AG04449 (cell line): ENCODE measurements around the gene TXNRD3.

Source experiments
- CTCF ChIA-PET: fragments of 350-600 bp; formaldehyde crosslinking; extraction: SDS; loops from one replicate; lab custom pipeline; 2021; ENCODE audit warnings: antibody characterized with exemption; lab: Yijun Ruan, JAX
- POLR2A ChIA-PET: fragments of 400-600, 350-600 bp; formaldehyde crosslinking; extraction: SDS; loops from one replicate; lab custom pipeline; 2020; ENCODE audit warnings: antibody characterized with exemption, inconsistent platforms; lab: Yijun Ruan, JAX
- DNase-seq: peaks from one replicate; pipeline ENCODE4 v3.0.0-alpha.2; 2010; ENCODE audit warnings: low read depth, low spot score
- H3K4me3 ChIP-seq: 2 replicates; pipeline ENCODE4 v1.5.1; 2011; ENCODE audit warnings: low read depth, mild to moderate bottlenecking, control low read depth, low read length
- TF ChIP-seq, protein P1 (sequence below): IDR thresholded peaks from one replicate; pipeline ENCODE4 v1.5.1; 2011; ENCODE audit warnings: mild to moderate bottlenecking, moderate library complexity, low read length, control low read depth, inconsistent platforms; ENCODE audit not compliant: insufficient read depth; ENCODE audit errors: missing control alignments

Gene TXNRD3

DNA sequence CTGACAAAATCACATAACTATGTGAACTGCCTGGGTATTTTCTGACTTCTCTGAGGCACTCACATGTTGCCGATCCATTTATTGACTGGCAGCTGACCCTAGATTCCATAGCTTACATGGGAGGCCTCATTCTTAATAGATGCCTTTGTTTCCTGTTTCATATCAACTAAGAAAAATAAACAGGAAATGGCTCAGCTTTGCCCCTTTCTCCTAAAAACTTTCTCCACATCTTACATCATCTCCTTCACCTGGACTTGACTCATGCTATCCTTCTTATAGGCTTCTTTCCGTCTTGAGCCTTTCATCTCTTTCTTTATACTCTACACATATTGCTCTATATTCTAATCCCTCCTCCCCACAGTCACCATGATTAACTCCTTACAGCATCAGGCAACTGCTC is 38.0 kb downstream of the TXNRD3 start:
- no peak overlapping the region for H3K4me3 ChIP-seq
- ChIA-PET CTCF (interaction anchor here (0.7 kb wide), 1 partner anchor 16 kb away, joined by 3 read pairs; no protein-coding TSS in a partner anchor), POLR2A (no interaction called here)
- TF ChIP-seq, protein P1, sequence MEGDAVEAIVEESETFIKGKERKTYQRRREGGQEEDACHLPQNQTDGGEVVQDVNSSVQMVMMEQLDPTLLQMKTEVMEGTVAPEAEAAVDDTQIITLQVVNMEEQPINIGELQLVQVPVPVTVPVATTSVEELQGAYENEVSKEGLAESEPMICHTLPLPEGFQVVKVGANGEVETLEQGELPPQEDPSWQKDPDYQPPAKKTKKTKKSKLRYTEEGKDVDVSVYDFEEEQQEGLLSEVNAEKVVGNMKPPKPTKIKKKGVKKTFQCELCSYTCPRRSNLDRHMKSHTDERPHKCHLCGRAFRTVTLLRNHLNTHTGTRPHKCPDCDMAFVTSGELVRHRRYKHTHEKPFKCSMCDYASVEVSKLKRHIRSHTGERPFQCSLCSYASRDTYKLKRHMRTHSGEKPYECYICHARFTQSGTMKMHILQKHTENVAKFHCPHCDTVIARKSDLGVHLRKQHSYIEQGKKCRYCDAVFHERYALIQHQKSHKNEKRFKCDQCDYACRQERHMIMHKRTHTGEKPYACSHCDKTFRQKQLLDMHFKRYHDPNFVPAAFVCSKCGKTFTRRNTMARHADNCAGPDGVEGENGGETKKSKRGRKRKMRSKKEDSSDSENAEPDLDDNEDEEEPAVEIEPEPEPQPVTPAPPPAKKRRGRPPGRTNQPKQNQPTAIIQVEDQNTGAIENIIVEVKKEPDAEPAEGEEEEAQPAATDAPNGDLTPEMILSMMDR, result no peak
- no peak for DNase-seq

- POLR2A ChIA-PET, result no interaction called here
- CTCF ChIA-PET, result interaction anchor here (1.1 kb wide), 1 partner anchor 41 kb away, joined by 3 read pairs; the partner anchor contains the start of gene TXNRD3
- DNase-seq, result no peak
- H3K4me3 ChIP-seq, result no peak overlapping the region
- TF ChIP-seq, protein P1, result no peak
These were observed 41.3 kb downstream of the TXNRD3 start for GRCh38 chr3:126613479-126614188.

- TF ChIP-seq, protein P1, result no peak
- ChIA-PET CTCF (interaction anchor here (0.7 kb wide), 1 partner anchor 29 kb away, joined by 3 read pairs; no protein-coding TSS in a partner anchor), POLR2A (no interaction called here)
- H3K4me3 ChIP-seq, result no peak overlapping the region
- DNase-seq, result no peak
These were observed 42.3 kb downstream of the TXNRD3 start for GRCh38 chr3:126612479-126613205.

- H3K4me3 ChIP-seq, result no peak overlapping the region
- ChIA-PET CTCF (interaction anchor here (1.3 kb wide), 1 partner anchor 372 kb away, joined by 3 read pairs; no protein-coding TSS in a partner anchor), POLR2A (no interaction called here)
- TF ChIP-seq, protein P1, result no peak
- DNase-seq, result no peak
These were observed 45.0 kb downstream of the TXNRD3 start for GRCh38 chr3:126609909-126610308.

- no peak overlapping the region for H3K4me3 ChIP-seq
- DNase-seq, result peak; percentile 24
- TF ChIP-seq, protein P1, result no peak
- ChIA-PET POLR2A (interaction anchor here (0.7 kb wide), 1 partner anchor 15 kb away, joined by 4 read pairs; no protein-coding TSS in a partner anchor), CTCF (no interaction called here)
These were observed 47.6 kb downstream of the TXNRD3 start for GRCh38 chr3:126607214-126607908.

DNA sequence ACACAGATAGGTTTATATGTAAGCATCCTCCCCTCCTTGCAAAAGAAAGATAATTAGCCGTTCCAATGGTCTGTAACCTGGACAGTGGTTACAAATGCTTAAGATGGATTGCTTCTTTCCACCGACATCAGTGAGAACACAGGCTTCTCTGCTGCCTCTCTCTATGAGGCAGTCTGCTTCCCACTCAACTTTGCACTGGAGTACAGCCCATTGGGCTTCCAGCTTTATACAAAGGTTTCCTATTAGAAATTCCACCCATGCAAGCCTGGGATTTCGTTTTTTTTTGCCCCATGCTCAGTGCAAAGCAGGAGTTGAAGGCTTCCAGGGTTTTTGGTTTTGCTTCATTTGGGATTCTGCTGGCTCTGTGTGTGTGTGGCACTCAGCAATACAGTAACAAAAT is 48.9 kb downstream of the TXNRD3 start:
- ChIA-PET CTCF (no interaction called here), POLR2A (no interaction called here)
- no peak overlapping the region for H3K4me3 ChIP-seq
- TF ChIP-seq, protein P1, result no peak
- DNase-seq, result no peak
